ENCODE data around the gene USP9X.

DNA sequence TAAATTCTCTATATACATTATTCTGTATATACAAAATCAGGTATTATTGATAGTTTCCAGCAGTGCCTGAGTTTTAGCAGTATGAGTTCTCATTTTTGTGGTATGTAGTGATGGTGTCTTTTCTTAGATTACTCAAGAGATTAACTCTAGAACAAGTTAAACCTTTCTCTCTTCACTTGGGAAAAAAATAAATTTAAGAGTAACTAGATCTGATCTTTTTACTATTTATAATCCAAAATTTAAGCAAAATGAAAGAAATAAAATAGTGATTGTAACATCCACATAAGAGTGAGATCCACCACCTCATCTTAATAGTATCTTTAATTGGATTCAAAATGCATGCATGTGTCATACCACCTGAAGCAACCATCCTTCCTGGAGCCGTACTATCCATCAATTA lies 124.6 kb downstream of the USP9X start:
- TF ChIP-seq, protein P1, sequence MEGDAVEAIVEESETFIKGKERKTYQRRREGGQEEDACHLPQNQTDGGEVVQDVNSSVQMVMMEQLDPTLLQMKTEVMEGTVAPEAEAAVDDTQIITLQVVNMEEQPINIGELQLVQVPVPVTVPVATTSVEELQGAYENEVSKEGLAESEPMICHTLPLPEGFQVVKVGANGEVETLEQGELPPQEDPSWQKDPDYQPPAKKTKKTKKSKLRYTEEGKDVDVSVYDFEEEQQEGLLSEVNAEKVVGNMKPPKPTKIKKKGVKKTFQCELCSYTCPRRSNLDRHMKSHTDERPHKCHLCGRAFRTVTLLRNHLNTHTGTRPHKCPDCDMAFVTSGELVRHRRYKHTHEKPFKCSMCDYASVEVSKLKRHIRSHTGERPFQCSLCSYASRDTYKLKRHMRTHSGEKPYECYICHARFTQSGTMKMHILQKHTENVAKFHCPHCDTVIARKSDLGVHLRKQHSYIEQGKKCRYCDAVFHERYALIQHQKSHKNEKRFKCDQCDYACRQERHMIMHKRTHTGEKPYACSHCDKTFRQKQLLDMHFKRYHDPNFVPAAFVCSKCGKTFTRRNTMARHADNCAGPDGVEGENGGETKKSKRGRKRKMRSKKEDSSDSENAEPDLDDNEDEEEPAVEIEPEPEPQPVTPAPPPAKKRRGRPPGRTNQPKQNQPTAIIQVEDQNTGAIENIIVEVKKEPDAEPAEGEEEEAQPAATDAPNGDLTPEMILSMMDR (IDR thresholded peaks at IDR 0.05), result no peak
- no peak for TF ChIP-seq POLR2A (IDR thresholded peaks at IDR 0.05)

Data from adrenal gland (tissue), 5 donors.